Omental fat pad (tissue), 4 donors: ENCODE data around the gene CBX2. TPM values are rescaled to one million over a fixed set of nuclear protein-coding genes. Genes with fewer than 3 reads are reported as not detected.

Experiments
- ATAC-seq: fragments of 150-250 bp; one replicate; pipeline ENCODE4 v1.9.1; 2016; ENCODE audit warnings: mild to moderate bottlenecking, moderate library complexity; ENCODE audit not compliant: low FRiP score
- DNase-seq: peaks from one replicate; pipeline ENCODE4 v3.0.0-alpha.2; 2019; ENCODE audit warnings: low spot score
- total RNA-seq, 4 donors: library from RNA; depleted of rRNA; stranded (reverse); fragments of >200 nt; gene quantifications; one replicate each; pipeline ENCODE4 v1.1.0, GENCODE V29; 2016
- TF ChIP-seq, protein P1 (sequence below), 3 donors: fragments of 450-650 bp; IDR thresholded peaks; one replicate each; pipeline ENCODE4 v1.5.1; 2016 to 2017; ENCODE audit warnings: antibody characterized with exemption in 3 of 3, mild to moderate bottlenecking in 3 of 3, moderate library complexity in 2 of 3

Gene CBX2
- total RNA-seq, 4 donors from 2014 or later, result 0.28 to 5.2 (median 1.5) TPM

GRCh38 chr17:79789943-79790804 is 12.2 kb downstream of the CBX2 start:
- no peak for DNase-seq
- no peak for ATAC-seq
- TF ChIP-seq, protein P1, sequence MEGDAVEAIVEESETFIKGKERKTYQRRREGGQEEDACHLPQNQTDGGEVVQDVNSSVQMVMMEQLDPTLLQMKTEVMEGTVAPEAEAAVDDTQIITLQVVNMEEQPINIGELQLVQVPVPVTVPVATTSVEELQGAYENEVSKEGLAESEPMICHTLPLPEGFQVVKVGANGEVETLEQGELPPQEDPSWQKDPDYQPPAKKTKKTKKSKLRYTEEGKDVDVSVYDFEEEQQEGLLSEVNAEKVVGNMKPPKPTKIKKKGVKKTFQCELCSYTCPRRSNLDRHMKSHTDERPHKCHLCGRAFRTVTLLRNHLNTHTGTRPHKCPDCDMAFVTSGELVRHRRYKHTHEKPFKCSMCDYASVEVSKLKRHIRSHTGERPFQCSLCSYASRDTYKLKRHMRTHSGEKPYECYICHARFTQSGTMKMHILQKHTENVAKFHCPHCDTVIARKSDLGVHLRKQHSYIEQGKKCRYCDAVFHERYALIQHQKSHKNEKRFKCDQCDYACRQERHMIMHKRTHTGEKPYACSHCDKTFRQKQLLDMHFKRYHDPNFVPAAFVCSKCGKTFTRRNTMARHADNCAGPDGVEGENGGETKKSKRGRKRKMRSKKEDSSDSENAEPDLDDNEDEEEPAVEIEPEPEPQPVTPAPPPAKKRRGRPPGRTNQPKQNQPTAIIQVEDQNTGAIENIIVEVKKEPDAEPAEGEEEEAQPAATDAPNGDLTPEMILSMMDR (IDR thresholded peaks at IDR 0.05), result peak in 2 of 3 donors; percentile 46 to 48

DNA sequence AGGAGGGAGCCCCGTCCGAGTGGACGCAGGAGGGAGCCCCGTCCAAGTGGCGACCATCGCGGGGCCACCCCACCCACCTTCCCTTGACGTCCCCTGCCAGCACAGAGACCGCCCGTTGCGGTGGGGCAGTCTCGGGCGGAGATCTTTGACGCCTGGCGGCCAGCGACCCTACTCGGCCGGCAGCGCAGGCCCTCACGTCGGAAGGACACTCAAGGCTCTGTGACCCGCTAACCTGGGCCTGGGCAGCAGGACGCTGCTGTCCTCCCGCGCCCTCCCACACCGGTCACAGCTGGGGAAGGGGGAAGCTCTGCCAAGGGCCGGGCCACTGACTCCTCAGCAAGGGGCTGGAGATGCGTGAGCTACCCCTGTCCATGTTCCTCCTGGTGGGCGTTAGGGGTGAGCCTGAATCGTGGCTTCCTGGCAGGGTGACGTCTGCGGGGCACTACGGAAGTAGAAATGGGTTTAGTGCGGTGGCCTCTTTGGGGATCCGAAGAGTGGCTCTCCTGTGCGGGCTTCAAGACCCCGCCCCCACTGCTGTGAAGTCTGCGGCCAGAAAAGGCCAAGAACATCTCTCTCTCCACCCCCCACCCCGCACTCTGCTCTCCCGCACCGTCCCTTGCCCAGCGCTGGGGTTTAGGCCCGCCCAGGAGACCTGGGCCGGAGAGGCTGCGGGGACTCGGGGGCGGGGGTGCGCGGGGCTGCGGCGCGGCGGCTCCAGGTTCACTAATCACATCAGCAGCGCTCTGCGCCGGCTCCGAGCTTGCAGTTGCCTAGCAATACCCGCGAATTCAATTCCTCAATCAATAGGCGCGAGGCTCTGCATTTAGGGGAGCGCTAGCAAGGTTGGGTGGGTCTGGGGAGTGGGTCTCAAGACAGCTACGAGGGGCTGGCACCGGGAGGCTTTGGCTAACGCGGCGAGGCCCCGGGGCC is 13.1 kb downstream of the CBX2 start:
- DNase-seq, result no peak
- TF ChIP-seq, protein P1 (IDR thresholded peaks at IDR 0.05), result no peak
- ATAC-seq, result no peak

DNA sequence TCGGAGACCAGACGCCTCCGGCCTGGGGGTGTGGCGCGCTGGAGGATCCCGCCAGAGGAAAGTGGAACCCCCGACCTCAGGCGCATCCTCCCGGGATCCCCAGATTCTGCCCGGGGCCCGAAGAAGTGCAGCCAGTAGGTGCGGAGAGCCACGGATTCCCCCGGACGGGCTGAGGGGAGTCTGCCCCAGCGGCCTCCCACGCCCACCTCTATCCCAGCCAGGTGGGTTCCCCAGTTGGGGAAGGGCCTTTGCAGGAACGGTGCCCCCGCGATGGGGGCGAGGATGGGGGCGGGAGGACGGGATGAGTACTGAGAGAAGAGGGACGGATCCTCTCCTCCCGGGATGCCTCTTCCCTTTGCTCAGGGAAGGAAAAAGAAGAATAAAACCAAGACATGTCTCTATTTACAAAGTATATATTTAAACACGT is 13.8 kb downstream of the CBX2 start:
- ATAC-seq, result no peak
- TF ChIP-seq, protein P1 (IDR thresholded peaks at IDR 0.05), result no peak
- no peak for DNase-seq

GRCh38 chr17:79792341-79792871 is 14.5 kb downstream of the CBX2 start:
- DNase-seq, result no peak
- TF ChIP-seq, protein P1 (IDR thresholded peaks at IDR 0.05), result no peak
- ATAC-seq, result no peak

GRCh38 chr17:79792984-79793923 is 15.3 kb downstream of the CBX2 start:
- no peak for DNase-seq
- TF ChIP-seq, protein P1 (IDR thresholded peaks at IDR 0.05), result no peak
- peak; percentile 0 for ATAC-seq

DNA sequence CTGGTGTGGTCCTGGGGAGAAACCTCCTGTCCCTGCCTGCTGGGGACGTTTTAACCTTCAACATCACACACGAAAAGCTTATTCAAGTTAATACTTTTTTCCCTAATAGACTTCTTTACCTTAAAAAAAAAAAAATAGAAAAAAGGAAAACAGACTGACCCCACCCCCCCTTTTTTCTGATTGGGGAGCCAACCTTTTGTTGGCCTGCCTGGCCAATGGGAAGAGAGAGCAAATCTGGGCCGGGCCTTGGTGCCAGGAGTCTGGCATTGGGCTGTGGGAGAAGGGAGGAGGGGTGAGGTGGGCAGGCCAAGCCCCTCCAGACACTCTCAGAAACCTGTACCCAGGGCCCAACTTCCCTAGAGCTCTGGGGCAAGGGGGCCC is 16.0 kb downstream of the CBX2 start:
- DNase-seq (no peak), ATAC-seq (no peak)
- TF ChIP-seq, protein P1 (IDR thresholded peaks at IDR 0.05), result no peak
